GM18499 (cell line): ENCODE data around the gene MOCS3.

ENCODE experiments used
- ATAC-seq: cut with Tn5 transposase; IDR thresholded peaks from one replicate; pipeline ENCODE4 v1.9.1; 2021; ENCODE audit warnings: moderate number of reproducible peaks; ENCODE audit not compliant: insufficient read depth, unreplicated experiment

MOCS3 gene

DNA sequence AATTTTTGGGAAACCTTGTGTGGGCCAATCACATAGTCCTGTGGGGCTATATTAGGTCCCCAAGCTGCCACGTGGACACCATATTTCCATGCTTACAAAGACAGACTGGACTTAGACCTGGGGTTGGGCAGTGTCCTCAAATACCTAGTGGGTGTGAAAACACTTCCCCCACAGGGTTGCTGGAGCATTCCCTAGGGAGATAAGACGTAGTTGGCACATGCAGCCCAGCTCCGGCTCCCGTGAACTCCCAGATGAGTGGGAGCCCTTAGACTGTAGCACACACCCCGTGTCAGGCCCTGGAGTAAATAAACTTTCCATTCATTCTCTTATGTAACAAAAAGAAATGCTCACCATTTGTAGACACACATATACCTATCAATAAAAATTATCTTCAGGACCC lies 50.1 kb downstream of the MOCS3 start:
- no peak for ATAC-seq

GRCh38 chr20:51009303-51010042 lies 50.9 kb downstream of the MOCS3 start:
- ATAC-seq, result no peak

- no peak for ATAC-seq
Measured at GRCh38 chr20:51010043-51010365, 51.4 kb downstream of the MOCS3 start.

DNA sequence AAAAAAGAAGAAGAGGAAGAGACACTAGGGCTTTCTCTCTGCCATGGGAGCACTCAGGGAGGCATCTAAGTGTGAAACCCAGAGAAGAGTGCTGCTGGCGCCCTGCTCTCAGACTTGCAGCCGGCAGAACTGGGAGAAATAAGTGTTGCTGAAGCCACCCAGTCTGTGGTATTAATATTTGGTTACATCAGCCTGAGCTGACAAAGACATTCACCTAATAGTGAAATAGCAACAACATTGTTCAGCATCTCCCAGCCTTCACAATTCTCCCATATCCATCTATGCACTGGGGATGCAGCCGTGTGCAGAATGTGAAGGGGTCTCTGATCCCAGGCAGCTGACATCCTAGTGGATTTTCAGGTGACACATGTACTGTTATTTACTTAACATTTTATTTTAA lies 52.3 kb downstream of the MOCS3 start:
- ATAC-seq, result no peak

GRCh38 chr20:51011479-51011878 lies 52.9 kb downstream of the MOCS3 start:
- no peak for ATAC-seq

GRCh38 chr20:51012357-51012756 lies 53.7 kb downstream of the MOCS3 start:
- no peak for ATAC-seq
